Activated T-cell treated with anti-CD3 and anti-CD28 coated beads for 4 hours (primary cell): Measurements from ENCODE around the gene EDIL3.
"Not testable (repeated sequence)": the region's sequence is repeated elsewhere in the genome, so short reads cannot be mapped to it uniquely, and the experiment has no call there.

Experiments
- DNase-seq: peaks from one replicate; pipeline ENCODE4 v3.0.0-alpha.2; 2020

EDIL3 gene

GRCh38 chr5:84297641-84298040 lies 87.0 kb downstream of the EDIL3 start:
- not testable (repeated sequence) for DNase-seq

- DNase-seq, result no peak
These were observed 91.7 kb downstream of the EDIL3 start for GRCh38 chr5:84292788-84293653.

- DNase-seq, result no peak
These were observed 92.6 kb downstream of the EDIL3 start for GRCh38 chr5:84292000-84292642.

GRCh38 chr5:84290673-84291072 lies 94.0 kb downstream of the EDIL3 start:
- DNase-seq, result no peak

- no peak for DNase-seq
These were observed 94.5 kb downstream of the EDIL3 start for GRCh38 chr5:84290161-84290560.

GRCh38 chr5:84287951-84288350 lies 96.7 kb downstream of the EDIL3 start:
- no peak for DNase-seq

- DNase-seq, result no peak
These were observed 98.0 kb downstream of the EDIL3 start for GRCh38 chr5:84286662-84287061.

GRCh38 chr5:84285641-84286637 lies 98.7 kb downstream of the EDIL3 start:
- no peak for DNase-seq

- no peak for DNase-seq
These were observed 103.3 kb downstream of the EDIL3 start for GRCh38 chr5:84281383-84281782.

- DNase-seq, result no peak
These were observed 105.4 kb downstream of the EDIL3 start for GRCh38 chr5:84279234-84279633.

GRCh38 chr5:84275609-84276008 lies 109.1 kb downstream of the EDIL3 start:
- DNase-seq, result no peak

- no peak for DNase-seq
These were observed 109.9 kb downstream of the EDIL3 start for GRCh38 chr5:84274585-84275468.

- no peak for DNase-seq
These were observed 111.2 kb downstream of the EDIL3 start for GRCh38 chr5:84273517-84273883.

GRCh38 chr5:84272771-84273516 lies 111.7 kb downstream of the EDIL3 start:
- DNase-seq, result no peak

GRCh38 chr5:84265739-84266550 lies 118.7 kb downstream of the EDIL3 start:
- DNase-seq, result no peak

- no peak for DNase-seq
These were observed 119.5 kb downstream of the EDIL3 start for GRCh38 chr5:84265130-84265529.

- no peak for DNase-seq
These were observed 123.7 kb downstream of the EDIL3 start for GRCh38 chr5:84260939-84261338.

- DNase-seq, result no peak
These were observed 124.5 kb downstream of the EDIL3 start for GRCh38 chr5:84260140-84260539.

- no peak for DNase-seq
These were observed 125.2 kb downstream of the EDIL3 start for GRCh38 chr5:84259283-84260045.

GRCh38 chr5:84257061-84257460 lies 127.6 kb downstream of the EDIL3 start:
- DNase-seq, result no peak
